Neural progenitor cell (in vitro differentiated cells): ENCODE results near the gene KMT2C.
"Not testable (repeated sequence)": the region's sequence is repeated elsewhere in the genome, so short reads cannot be mapped to it uniquely, and the experiment has no call there.

Source experiments
- CTCF ChIP-seq: fragments of 200-600 bp; sonication (generic); IDR thresholded peaks from 2 replicates; pipeline ENCODE4 v1.5.1; 2017; ENCODE audit warnings: antibody characterized with exemption, mild to moderate bottlenecking
- EZH2 ChIP-seq: fragments of 200-600 bp; sonication (generic); IDR thresholded peaks from 2 replicates; pipeline ENCODE4 v1.6.1; 2017; ENCODE audit warnings: antibody characterized with exemption, mild to moderate bottlenecking, moderate library complexity
- EZH2phosphoT487 ChIP-seq: fragments of 200-600 bp; sonication (generic); IDR thresholded peaks from 2 replicates; pipeline ENCODE4 v1.6.1; 2017; ENCODE audit warnings: antibody characterized with exemption

- TF ChIP-seq EZH2, CTCF, EZH2phosphoT487: not testable (repeated sequence)
Observed at GRCh38 chr7:152384235-152385200, 51.3 kb downstream of the KMT2C start.
